Activated T-helper 17 cell treated with anti-CD3 and anti-CD28 coated beads, Interleukin-2, amount 50 U/mL, for 72 hours (primary cell): ENCODE data around the gene COX7C. TPM values are rescaled to one million over a fixed set of nuclear protein-coding genes. Genes with fewer than 3 reads are reported as not detected.
"Not testable (repeated sequence)": the region's sequence is repeated elsewhere in the genome, so short reads cannot be mapped to it uniquely, and the experiment has no call there.

Experiments
- ATAC-seq: fragments of 150-1000 bp; cut with Tn5 transposase; replicated peaks from 2 replicates; pipeline ENCODE4 v1.10.0; 2021; ENCODE audit warnings: mild to moderate bottlenecking, moderate library complexity
- H3K27ac Mint-ChIP-seq: one replicate; pipeline ENCODE4 v1.8.0; 2022; ENCODE audit warnings: mixed read lengths
- H3K27me3 Mint-ChIP-seq: one replicate; pipeline ENCODE4 v1.8.0; 2022; ENCODE audit warnings: mixed read lengths
- H3K36me3 Mint-ChIP-seq: one replicate; pipeline ENCODE4 v1.8.0; 2022; ENCODE audit warnings: low read depth, mild to moderate bottlenecking, mixed read lengths
- H3K4me1 Mint-ChIP-seq: one replicate; pipeline ENCODE4 v1.8.0; 2022; ENCODE audit warnings: mixed read lengths
- H3K4me3 Mint-ChIP-seq: one replicate; pipeline ENCODE4 v1.8.0; 2022; ENCODE audit warnings: mild to moderate bottlenecking, mixed read lengths
- H3K9me3 Mint-ChIP-seq: one replicate; pipeline ENCODE4 v1.8.0; 2022; ENCODE audit warnings: mixed read lengths
- total RNA-seq, 2 donors: library from RNA; stranded (reverse); gene quantifications; one replicate each; pipeline ENCODE4 v1.2.3, GENCODE V29; 2022

COX7C gene, protein sequence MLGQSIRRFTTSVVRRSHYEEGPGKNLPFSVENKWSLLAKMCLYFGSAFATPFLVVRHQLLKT
- 100 to 1,000 TPM; 422 to 530 TPM for total RNA-seq

DNA sequence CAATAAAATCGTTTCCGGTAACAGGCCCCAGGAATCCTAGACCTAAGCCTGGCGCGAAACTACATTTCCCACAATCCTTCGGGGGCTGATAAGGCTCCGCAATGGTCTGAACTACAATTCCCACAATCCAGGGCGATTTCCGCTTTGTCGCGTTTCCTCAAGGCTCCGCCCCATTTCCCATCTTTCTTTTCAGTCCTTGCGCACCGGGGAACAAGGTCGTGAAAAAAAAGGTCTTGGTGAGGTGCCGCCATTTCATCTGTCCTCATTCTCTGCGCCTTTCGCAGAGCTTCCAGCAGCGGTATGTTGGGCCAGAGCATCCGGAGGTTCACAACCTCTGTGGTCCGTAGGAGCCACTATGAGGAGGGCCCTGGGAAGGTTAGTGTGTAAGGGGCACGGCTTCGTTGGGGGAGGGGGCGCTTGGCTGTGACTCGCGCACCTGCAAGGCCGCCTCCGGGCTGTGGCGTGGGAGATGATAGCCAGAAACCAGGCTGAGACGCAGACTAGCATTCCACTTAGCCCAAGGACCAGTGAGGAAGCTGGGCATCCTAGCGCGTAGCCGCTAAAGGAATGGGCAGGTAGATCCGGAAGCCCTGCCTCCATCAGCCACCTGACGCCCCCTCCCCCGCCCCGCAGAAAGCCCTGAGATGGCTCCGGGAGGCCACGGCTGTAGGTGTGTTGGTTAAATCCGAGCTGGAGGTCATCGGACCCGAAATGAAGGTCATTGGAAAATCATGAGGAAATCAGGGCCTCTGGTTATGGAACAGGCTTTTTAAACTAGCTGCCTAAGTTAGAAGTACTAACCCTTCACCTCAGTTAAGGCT lies at the start of gene COX7C:
Gene COX7C, plus strand, starts transcription at position 186 of the 821 bp plus-strand sequence. Its CDS starts 115 bp downstream, at position 301.
- peak within 1 kb of the TSS; percentile 98 for H3K27ac Mint-ChIP-seq
- H3K4me3 Mint-ChIP-seq: peak within 1 kb of the TSS; percentile 98
- peak; percentile 99 for ATAC-seq
- H3K36me3 Mint-ChIP-seq: peaks cover 57% of the 10 kb centered on the region
- H3K9me3 Mint-ChIP-seq: peaks cover 5% of the 10 kb centered on the region
- peaks cover 9% of the 10 kb centered on the region for H3K27me3 Mint-ChIP-seq
- peaks cover 12% of the 10 kb centered on the region for H3K4me1 Mint-ChIP-seq

DNA sequence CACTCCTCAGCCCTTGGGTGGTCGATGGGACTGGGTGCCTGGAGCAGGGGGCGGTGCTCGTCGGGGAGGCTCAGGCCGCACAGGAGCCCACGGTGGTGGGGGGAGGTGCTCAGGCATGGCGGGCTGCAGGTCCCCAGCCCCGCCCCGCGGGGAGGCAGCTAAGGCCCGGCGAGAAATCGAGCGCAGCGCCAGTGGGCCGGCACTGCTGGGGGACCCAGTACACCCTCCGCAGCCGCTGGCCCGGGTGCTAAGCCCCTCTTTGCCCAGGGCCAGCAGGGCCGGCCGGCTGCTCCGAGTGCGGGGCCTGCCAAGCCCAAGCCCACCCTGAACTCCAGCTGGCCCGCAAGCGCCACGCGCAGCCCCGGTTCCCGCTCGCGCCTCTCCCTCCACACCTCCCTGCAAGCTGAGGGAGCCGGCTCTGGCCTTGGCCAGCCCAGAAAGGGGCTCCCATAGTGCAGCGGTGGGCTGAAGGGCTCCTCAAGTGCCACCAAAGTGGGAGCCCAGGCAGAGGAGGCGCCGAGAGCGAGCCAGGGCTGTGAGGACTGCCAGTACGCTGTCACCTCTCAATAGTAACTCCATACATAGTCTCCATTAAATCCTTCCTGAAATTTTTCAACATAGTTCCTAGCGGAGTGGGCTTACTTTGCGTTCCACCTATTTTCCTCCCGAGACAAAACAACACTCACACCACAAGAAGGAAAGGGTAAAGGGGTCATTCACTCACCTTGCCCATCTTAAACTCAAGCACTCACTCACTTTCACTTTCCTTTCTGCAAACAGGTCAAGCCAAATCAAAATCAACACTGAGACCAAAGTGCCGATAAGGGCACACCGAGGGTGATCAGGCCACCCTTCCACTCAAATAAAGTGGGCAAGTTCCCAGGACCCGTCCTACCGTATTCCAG lies 48.0 kb upstream of the COX7C start:
- not testable (repeated sequence) for H3K27me3 Mint-ChIP-seq, H3K27ac Mint-ChIP-seq, H3K4me3 Mint-ChIP-seq, ATAC-seq, H3K4me1 Mint-ChIP-seq, H3K9me3 Mint-ChIP-seq, H3K36me3 Mint-ChIP-seq

DNA sequence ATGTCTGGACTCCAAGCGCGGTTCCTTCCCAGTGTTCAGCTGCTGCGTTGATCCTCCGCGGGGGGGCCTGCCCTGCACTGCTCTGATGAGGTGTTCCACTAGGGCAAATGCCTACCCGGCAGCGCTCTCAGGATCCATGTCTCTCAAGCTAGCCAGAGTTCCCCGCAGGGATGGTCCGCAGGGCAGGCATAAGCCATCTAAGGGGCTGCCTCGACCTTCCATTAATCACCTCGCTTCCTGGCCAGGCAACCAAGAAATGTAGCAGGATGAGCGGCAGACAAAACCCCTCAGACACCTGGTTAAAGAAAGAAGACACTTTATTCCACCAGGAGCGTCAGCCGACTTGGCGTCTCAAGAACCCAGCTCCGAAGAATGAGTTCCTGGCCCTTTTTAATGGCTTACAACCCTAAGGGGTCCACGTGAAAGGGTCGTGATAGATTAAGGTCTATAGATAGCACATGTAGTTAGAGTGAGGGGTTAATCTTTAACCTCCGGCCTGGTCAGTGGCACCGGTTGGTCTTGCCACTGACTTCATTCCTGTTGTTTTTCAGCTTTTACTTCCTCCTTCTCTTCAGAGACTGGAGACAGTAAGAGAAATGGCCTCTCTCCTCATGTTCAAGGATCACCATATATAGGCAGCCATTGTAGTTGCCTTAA lies 47.2 kb upstream of the COX7C start:
- Mint-ChIP-seq H3K27me3 (no peaks in the 10 kb centered on the region), H3K27ac (no peak overlapping the region), H3K9me3 (no peaks in the 10 kb centered on the region), H3K4me1 (no peaks in the 10 kb centered on the region), H3K4me3 (no peak overlapping the region), H3K36me3 (no peaks in the 10 kb centered on the region)
- ATAC-seq: no peak

DNA sequence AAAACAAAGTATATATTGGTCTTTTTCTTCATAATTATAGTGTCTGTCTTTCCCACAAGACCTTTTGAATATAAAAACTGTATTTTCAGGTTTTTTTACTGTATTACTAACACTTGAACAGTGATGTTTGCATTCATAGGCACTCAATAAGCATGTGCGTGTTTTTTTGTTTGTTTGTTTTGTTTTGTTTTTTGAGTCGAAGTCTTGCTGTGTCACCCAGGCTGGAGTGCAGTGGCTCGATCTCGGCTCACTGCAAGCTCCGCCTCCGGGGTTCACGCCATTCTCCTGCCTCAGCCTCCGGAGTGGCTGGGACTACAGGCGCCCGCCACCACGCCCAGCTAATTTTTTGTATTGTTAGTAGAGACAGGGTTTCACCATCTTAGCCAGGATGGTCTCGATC lies 46.6 kb upstream of the COX7C start:
- H3K4me3 Mint-ChIP-seq, ATAC-seq, H3K36me3 Mint-ChIP-seq, H3K27ac Mint-ChIP-seq, H3K4me1 Mint-ChIP-seq, H3K27me3 Mint-ChIP-seq, H3K9me3 Mint-ChIP-seq: not testable (repeated sequence)

DNA sequence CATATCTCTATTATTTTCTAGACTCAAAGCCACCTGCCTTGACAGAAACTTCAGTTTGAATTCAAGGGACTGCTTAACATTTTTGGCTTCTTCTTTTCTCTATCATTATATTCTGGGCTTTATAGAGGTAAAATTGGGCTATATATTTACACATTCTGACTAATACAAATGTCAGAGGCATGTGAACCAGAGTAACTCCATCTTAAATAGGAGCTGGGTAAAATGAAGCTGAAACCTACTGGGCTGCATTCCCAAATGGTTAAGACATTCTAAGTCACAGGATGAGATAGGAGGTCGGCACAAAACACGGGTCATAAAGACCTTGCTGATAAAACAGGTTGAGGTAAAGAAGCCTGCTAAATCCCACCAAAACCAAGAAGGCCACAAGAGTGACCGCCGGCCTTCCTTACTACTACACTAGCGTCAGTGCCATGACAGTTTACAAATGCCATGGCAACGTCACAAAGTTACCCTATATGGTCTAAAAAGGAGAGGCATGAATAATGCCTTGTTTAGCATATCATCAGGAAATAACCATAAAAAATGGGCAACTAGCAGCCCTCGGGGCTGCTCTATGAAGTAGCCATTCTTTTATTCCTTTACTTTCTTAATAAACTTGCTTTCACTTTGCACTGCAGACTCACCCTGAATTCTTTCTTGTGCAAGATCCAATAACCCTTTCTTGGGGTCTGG lies 44.8 kb upstream of the COX7C start:
- Mint-ChIP-seq H3K27ac (no peak overlapping the region), H3K4me1 (no peaks in the 10 kb centered on the region), H3K36me3 (no peaks in the 10 kb centered on the region), H3K27me3 (peaks cover 4% of the 10 kb centered on the region), H3K4me3 (no peak overlapping the region), H3K9me3 (no peaks in the 10 kb centered on the region)
- ATAC-seq: no peak

DNA sequence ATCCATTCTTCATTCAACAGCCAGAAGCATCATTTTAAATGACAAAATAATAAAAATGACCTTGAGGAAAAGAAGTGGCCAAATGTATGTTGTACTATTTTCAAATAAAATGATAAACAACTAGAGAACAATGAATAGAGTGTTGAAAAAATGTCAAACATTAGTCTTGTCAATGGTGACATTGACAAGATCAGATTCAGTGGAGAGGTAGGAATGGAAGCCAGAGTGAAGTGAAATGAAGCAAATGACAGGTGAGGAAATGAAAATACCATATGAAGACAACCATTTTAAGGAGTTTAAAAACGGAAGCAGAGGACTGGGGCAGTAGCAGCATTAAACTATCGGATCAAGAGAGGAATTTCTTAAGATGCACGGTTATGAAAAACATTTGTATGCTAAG lies 38.2 kb upstream of the COX7C start:
- Mint-ChIP-seq H3K36me3 (no peaks in the 10 kb centered on the region), H3K4me3 (no peak overlapping the region)
- no peak for ATAC-seq

DNA sequence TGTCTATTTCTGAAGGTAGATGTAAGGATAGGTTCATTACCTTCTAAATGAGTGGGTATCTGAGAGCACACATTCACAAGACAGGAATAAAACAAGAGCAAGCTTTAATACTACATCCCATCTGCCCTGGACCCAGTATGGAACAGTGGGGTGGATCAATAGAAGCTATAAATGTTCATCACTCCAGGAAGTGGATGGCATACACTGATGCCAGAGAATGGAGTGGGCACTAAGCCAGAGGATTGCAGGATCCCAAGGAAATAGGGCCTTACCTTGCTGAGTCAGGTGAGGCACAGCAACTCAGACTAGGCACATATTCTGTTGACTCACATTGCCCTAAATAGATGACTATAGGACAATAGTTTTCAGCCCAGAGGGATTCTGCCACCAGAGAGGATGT lies 21.3 kb upstream of the COX7C start:
- Mint-ChIP-seq H3K36me3 (no peaks in the 10 kb centered on the region), H3K9me3 (no peaks in the 10 kb centered on the region), H3K4me3 (no peak overlapping the region), H3K27ac (no peak overlapping the region), H3K27me3 (peaks cover 25% of the 10 kb centered on the region), H3K4me1 (no peaks in the 10 kb centered on the region)
- no peak for ATAC-seq

More for the DNA sequence above, 38.2 kb upstream of the COX7C start:
- Mint-ChIP-seq H3K27me3 (peaks cover 10% of the 10 kb centered on the region), H3K27ac (no peak overlapping the region), H3K9me3 (no peaks in the 10 kb centered on the region), H3K4me1 (no peaks in the 10 kb centered on the region)

DNA sequence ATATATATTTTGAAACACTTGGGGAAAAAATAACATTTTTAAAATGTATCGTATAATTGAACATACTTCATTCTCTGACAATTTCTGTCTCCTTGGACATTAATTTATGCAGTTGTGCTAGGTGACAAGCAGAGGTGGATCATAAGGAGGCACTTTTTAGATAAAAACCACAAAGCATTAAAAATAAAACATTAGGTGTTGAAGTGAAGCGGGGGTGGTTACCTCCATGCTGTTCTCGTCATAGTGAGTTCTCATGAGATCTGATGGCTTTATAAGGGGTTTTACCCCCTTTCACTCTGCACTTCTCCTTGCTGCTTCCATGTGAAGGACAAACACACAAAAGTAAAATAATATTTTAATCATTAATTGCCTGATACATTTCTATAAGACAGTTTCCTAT lies 11.9 kb upstream of the COX7C start:
- no peak for ATAC-seq
- Mint-ChIP-seq H3K36me3 (no peaks in the 10 kb centered on the region), H3K27me3 (peaks cover 13% of the 10 kb centered on the region), H3K27ac (no peak overlapping the region), H3K4me3 (no peak overlapping the region), H3K4me1 (no peaks in the 10 kb centered on the region), H3K9me3 (no peaks in the 10 kb centered on the region)

DNA sequence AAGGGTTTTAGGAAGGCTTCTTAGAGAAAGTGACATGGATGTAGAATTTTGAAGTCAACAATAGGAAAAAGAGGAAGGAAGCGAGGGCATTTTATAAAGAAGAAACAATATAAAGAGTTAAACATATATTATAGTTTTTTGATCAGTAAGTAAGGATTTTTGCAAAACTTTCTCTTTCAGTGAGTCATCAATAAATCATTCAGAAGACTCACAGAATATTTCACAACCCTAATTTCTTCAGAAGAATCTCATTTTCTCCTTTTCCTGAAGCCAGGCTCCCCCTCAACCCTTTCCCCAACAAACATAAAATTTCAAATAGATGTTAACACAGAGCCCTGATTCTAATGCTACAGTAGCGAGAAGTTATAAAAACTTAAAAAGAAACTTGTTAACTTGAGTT lies 4.3 kb upstream of the COX7C start:
- H3K27me3 Mint-ChIP-seq: peaks cover 21% of the 10 kb centered on the region
- no peak for ATAC-seq
- H3K9me3 Mint-ChIP-seq: peaks cover 5% of the 10 kb centered on the region
- no peak overlapping the region for H3K4me3 Mint-ChIP-seq
- peaks cover 12% of the 10 kb centered on the region for H3K36me3 Mint-ChIP-seq
- peaks cover 5% of the 10 kb centered on the region for H3K4me1 Mint-ChIP-seq
- H3K27ac Mint-ChIP-seq: no peak overlapping the region

DNA sequence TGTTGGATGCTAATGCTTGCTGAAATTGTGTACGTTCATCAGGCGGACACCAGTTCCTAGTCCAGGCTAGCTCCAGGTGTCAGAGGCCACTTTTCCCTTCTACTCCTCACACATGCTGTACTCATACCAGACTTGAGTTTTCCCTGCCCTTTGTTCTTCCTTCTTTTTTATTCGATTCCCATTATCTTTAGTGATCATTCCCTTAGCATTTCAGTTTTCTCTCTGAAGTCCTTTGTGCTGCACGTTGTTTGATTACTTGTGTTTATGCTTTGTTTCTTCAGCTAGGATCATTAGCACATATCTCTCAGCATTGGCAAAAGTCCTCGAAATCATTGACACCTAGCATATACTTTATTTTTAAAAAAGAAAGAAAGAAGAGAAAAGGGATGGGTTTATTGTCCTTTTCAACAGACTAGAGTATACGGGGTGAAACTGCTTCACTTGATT lies 409 bp upstream of the COX7C start:
- Mint-ChIP-seq H3K27ac (peak overlapping the region; percentile 98), H3K4me1 (peaks cover 12% of the 10 kb centered on the region), H3K9me3 (peaks cover 5% of the 10 kb centered on the region), H3K4me3 (peak overlapping the region; percentile 98), H3K36me3 (peaks cover 51% of the 10 kb centered on the region), H3K27me3 (peaks cover 9% of the 10 kb centered on the region)
- no peak for ATAC-seq

DNA sequence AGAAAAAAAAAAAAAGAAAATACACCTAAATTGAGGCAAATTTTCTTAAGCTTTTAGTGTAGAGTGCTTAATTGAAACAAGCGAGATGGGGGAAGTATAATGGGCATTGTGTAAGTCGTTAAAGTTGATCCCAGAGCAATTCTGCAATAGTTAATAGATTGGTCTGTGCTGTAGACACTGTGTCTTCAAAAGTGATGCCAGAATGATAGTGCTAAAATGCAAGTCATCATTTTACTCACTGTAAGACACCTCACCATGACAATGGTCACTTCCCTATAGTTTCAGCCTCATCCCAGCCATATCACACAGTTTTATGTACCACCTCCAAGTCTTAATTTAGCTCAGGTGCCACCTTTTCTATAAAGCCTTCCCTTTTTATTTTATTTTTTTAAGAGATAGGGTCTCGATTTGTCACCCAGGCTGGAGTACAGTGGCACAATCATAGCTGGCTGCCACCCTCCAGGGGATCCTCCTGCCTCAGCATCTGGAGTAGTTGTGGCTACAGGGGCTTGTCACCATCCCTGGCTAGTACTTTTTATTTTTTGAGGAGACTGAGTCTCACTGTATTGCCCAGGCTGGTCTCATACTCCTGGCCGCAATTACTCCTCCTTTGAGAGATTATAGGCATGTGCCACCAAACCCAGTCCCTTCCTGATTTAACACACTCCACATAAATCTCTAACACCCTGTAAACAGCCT lies 6.2 kb downstream of the COX7C start:
- H3K36me3 Mint-ChIP-seq: peaks cover 42% of the 10 kb centered on the region
- H3K4me1 Mint-ChIP-seq: peaks cover 7% of the 10 kb centered on the region
- H3K27me3 Mint-ChIP-seq: peaks cover 5% of the 10 kb centered on the region
- ATAC-seq: no peak
- peaks cover 4% of the 10 kb centered on the region for H3K9me3 Mint-ChIP-seq
- no peak overlapping the region for H3K27ac Mint-ChIP-seq
- no peak overlapping the region for H3K4me3 Mint-ChIP-seq

DNA sequence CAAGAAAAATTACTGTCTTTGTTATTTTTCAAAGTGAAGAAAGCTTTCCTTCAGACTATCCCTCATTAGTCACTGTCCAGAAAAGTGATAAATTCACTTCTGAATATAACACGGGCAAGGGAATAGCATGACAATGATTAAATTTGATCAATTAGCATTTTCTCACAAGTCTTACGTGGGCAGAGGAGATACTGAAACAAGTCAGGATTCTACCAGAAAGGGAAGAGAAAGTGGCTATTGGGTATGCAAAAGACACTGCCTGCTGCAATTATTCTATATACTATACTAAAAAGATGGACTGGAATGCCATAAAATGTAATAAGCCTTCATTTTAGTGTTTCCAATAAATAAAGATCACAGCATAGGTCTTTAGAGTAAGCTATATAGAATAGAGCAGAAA lies 7.4 kb downstream of the COX7C start:
- Mint-ChIP-seq H3K4me1 (peaks cover 3% of the 10 kb centered on the region), H3K36me3 (peaks cover 30% of the 10 kb centered on the region), H3K27ac (no peak overlapping the region), H3K4me3 (no peak overlapping the region), H3K9me3 (peaks cover 4% of the 10 kb centered on the region), H3K27me3 (peaks cover 12% of the 10 kb centered on the region)
- no peak for ATAC-seq

DNA sequence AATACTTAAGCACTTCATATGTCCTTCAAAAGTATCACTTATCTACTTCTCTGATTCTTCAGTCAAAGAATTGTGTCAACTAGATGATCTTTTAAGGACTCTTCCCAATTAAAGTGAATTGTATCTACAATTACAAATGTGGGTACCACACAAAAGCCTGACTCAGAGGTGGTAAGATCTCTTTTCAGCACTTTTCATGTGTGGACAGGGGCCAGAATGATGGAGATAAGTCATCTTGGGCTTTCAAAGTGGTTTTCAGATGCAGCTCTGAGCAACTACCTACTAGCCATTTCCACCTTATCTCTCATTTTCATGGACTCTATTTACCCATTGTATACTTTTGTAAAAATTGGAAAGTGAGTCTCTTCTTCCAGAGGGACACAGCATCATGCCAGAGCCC lies 8.4 kb downstream of the COX7C start:
- Mint-ChIP-seq H3K4me3 (no peak overlapping the region), H3K4me1 (no peaks in the 10 kb centered on the region), H3K9me3 (peaks cover 4% of the 10 kb centered on the region), H3K27me3 (peaks cover 19% of the 10 kb centered on the region), H3K27ac (no peak overlapping the region), H3K36me3 (peaks cover 20% of the 10 kb centered on the region)
- no peak for ATAC-seq
